ENCODE data around the gene NEGR1. TPM values are rescaled to one million over a fixed set of nuclear protein-coding genes. Genes with fewer than 3 reads are reported as not detected.

NEGR1 gene
- total RNA-seq, 1 experiment from 2014 or later = 19.2 TPM

- no peaks in the 10 kb centered on the region for H3K36me3 Mint-ChIP-seq (ENCODE audit: insufficient read depth, unreplicated experiment)
- no TSS peak for BruUV-seq (replicated peaks)
- CTCF ChIA-PET = no interaction called here
These were observed 281.5 kb downstream of the NEGR1 start for GRCh38 chr1:72000809-72001208.

GRCh38 chr1:71994646-71995045 lies 287.7 kb downstream of the NEGR1 start:
- no peak for DNase-seq
- no peak overlapping the region for H3K4me3 Mint-ChIP-seq (ENCODE audit: low read depth, unreplicated experiment)
- CTCF ChIA-PET = no interaction called here
- H3K27ac Mint-ChIP-seq (ENCODE audit: unreplicated experiment) = no peak overlapping the region
- no peaks in the 10 kb centered on the region for H3K9me3 Mint-ChIP-seq (ENCODE audit: low read depth, unreplicated experiment)
- intact Hi-C loops (cut with micrococcal nuclease; ENCODE audit: unreplicated experiment) = no loop called here
- H3K4me1 Mint-ChIP-seq (ENCODE audit: low read depth, unreplicated experiment) = no peaks in the 10 kb centered on the region
- no TSS peak for BruUV-seq (replicated peaks)
- H3K36me3 Mint-ChIP-seq (ENCODE audit: insufficient read depth, unreplicated experiment) = no peaks in the 10 kb centered on the region
- H3K27me3 Mint-ChIP-seq (ENCODE audit: unreplicated experiment) = no peaks in the 10 kb centered on the region
- no peak for TF ChIP-seq CTCF (IDR thresholded peaks at IDR 0.05; ENCODE audit: unreplicated experiment)

More at GRCh38 chr1:72000809-72001208, 281.5 kb downstream of the NEGR1 start:
- DNase-seq = peak; percentile 1
- TF ChIP-seq CTCF (IDR thresholded peaks at IDR 0.05; ENCODE audit: unreplicated experiment) = no peak
- H3K4me3 Mint-ChIP-seq (ENCODE audit: low read depth, unreplicated experiment) = no peak overlapping the region
- H3K9me3 Mint-ChIP-seq (ENCODE audit: low read depth, unreplicated experiment) = no peaks in the 10 kb centered on the region
- no peak overlapping the region for H3K27ac Mint-ChIP-seq (ENCODE audit: unreplicated experiment)
- intact Hi-C loops (cut with micrococcal nuclease; ENCODE audit: unreplicated experiment) = no loop called here
- H3K4me1 Mint-ChIP-seq (ENCODE audit: low read depth, unreplicated experiment) = no peaks in the 10 kb centered on the region
- no peaks in the 10 kb centered on the region for H3K27me3 Mint-ChIP-seq (ENCODE audit: unreplicated experiment)

DNA sequence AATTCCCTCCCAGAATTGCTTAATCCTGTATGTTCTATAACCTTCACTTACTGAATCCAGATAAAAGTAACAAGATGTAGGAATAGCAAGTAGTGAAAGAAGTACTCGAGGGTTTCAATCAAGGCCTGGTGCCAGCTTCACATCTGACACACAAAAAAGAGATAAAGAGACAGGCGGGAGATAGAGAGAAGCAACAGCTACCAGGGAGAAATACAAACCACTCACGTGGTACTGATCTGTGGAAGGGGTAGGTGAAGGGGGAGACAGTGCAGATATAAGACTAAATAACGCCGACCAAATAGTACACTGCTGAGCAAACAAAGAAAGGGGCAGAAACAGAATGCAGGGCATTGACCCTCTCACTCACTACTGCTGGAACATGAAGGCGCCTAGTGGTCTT lies 295.2 kb downstream of the NEGR1 start:
- TF ChIP-seq CTCF (IDR thresholded peaks at IDR 0.05; ENCODE audit: unreplicated experiment) = no peak
- no peak overlapping the region for H3K27ac Mint-ChIP-seq (ENCODE audit: unreplicated experiment)
- no peaks in the 10 kb centered on the region for H3K4me1 Mint-ChIP-seq (ENCODE audit: low read depth, unreplicated experiment)
- DNase-seq = no peak
- no peaks in the 10 kb centered on the region for H3K36me3 Mint-ChIP-seq (ENCODE audit: insufficient read depth, unreplicated experiment)
- H3K4me3 Mint-ChIP-seq (ENCODE audit: low read depth, unreplicated experiment) = no peak overlapping the region
- no peaks in the 10 kb centered on the region for H3K27me3 Mint-ChIP-seq (ENCODE audit: unreplicated experiment)
- intact Hi-C loops (cut with micrococcal nuclease; ENCODE audit: unreplicated experiment) = no loop called here
- H3K9me3 Mint-ChIP-seq (ENCODE audit: low read depth, unreplicated experiment) = peaks cover 3% of the 10 kb centered on the region
- CTCF ChIA-PET = no interaction called here
- no TSS peak for BruUV-seq (replicated peaks)

GRCh38 chr1:71986160-71986559 lies 296.2 kb downstream of the NEGR1 start:
- CTCF ChIA-PET = no interaction called here
- intact Hi-C loops (cut with micrococcal nuclease; ENCODE audit: unreplicated experiment) = no loop called here

More at GRCh38 chr1:71986160-71986559, 296.2 kb downstream of the NEGR1 start:
- TF ChIP-seq CTCF (IDR thresholded peaks at IDR 0.05; ENCODE audit: unreplicated experiment) = no peak
- no TSS peak for BruUV-seq (replicated peaks)
- H3K4me3 Mint-ChIP-seq (ENCODE audit: low read depth, unreplicated experiment) = no peak overlapping the region
- no peaks in the 10 kb centered on the region for H3K36me3 Mint-ChIP-seq (ENCODE audit: insufficient read depth, unreplicated experiment)
- no peaks in the 10 kb centered on the region for H3K4me1 Mint-ChIP-seq (ENCODE audit: low read depth, unreplicated experiment)
- H3K27ac Mint-ChIP-seq (ENCODE audit: unreplicated experiment) = no peak overlapping the region
- no peaks in the 10 kb centered on the region for H3K27me3 Mint-ChIP-seq (ENCODE audit: unreplicated experiment)
- no peak for DNase-seq
- H3K9me3 Mint-ChIP-seq (ENCODE audit: low read depth, unreplicated experiment) = peaks cover 5% of the 10 kb centered on the region

Measured in Calu3 (cell line).